Progenitor cell of endocrine pancreas (in vitro differentiated cells): ENCODE data around the gene FCAMR. TPM values are rescaled to one million over a fixed set of nuclear protein-coding genes. Genes with fewer than 3 reads are reported as not detected.
A peak's percentile ranks its signal among the peaks of the same experiment; 100 is the strongest.

Experiments
- DNase-seq: peaks from one replicate; pipeline ENCODE4 v3.0.0; 2021; ENCODE audit warnings: low spot score; ENCODE audit not compliant: unreplicated experiment
- H3K27ac Mint-ChIP-seq: 2 replicates; pipeline ENCODE4 v1.8.0; 2021; ENCODE audit warnings: mild to moderate bottlenecking, moderate library complexity, mixed read lengths
- H3K27me3 Mint-ChIP-seq: 2 replicates; pipeline ENCODE4 v1.8.0; 2021; ENCODE audit warnings: mixed read lengths
- H3K36me3 Mint-ChIP-seq: 2 replicates; pipeline ENCODE4 v1.8.0; 2022; ENCODE audit warnings: mixed read lengths; ENCODE audit not compliant: insufficient read depth
- H3K4me1 Mint-ChIP-seq: 2 replicates; pipeline ENCODE4 v1.8.0; 2021; ENCODE audit warnings: low read depth, mixed read lengths
- H3K4me3 Mint-ChIP-seq: 2 replicates; pipeline ENCODE4 v1.8.0; 2021; ENCODE audit warnings: low read depth, mild to moderate bottlenecking, moderate library complexity, mixed read lengths
- H3K9me3 Mint-ChIP-seq: 2 replicates; pipeline ENCODE4 v1.8.0; 2021; ENCODE audit warnings: low read depth, mixed read lengths
- total RNA-seq: library from RNA; stranded (reverse); gene quantifications from 2 replicates; pipeline ENCODE4 v1.2.1, GENCODE V29; 2021
- TF ChIP-seq, protein P1 (sequence below): fragments of 200-600 bp; sonication (generic); IDR thresholded peaks from one replicate; pipeline ENCODE4 v1.5.0; 2021; ENCODE audit warnings: antibody characterized with exemption, mild to moderate bottlenecking; ENCODE audit not compliant: unreplicated experiment

FCAMR gene
- total RNA-seq, 1 donor from 2014 or later, result not detected

DNA sequence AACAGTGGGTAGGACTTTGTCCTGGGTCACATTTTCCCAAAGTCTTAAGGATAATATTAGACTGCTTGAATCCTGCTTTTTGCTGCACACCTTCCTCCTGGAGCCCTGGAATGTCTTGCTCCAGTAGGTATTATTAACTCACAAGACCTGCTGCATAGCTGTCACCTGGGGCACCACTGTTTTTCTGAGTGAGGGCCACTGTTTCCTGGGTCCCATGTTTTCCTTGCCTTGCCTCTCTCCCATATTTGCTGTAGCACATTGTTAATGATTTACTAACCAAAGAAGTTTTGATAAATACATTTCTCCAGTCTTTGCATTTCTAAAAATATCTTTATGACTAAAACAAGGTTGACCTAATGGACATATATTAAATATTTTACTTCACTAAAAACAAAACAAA lies 22.5 kb upstream of the FCAMR start:
- TF ChIP-seq, protein P1, sequence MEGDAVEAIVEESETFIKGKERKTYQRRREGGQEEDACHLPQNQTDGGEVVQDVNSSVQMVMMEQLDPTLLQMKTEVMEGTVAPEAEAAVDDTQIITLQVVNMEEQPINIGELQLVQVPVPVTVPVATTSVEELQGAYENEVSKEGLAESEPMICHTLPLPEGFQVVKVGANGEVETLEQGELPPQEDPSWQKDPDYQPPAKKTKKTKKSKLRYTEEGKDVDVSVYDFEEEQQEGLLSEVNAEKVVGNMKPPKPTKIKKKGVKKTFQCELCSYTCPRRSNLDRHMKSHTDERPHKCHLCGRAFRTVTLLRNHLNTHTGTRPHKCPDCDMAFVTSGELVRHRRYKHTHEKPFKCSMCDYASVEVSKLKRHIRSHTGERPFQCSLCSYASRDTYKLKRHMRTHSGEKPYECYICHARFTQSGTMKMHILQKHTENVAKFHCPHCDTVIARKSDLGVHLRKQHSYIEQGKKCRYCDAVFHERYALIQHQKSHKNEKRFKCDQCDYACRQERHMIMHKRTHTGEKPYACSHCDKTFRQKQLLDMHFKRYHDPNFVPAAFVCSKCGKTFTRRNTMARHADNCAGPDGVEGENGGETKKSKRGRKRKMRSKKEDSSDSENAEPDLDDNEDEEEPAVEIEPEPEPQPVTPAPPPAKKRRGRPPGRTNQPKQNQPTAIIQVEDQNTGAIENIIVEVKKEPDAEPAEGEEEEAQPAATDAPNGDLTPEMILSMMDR, result no peak
- Mint-ChIP-seq H3K27me3 (peaks cover 15% of the 10 kb centered on the region), H3K27ac (peak overlapping the region; percentile 62), H3K36me3 (no peaks in the 10 kb centered on the region), H3K4me1 (peaks cover 9% of the 10 kb centered on the region), H3K4me3 (no peak overlapping the region), H3K9me3 (no peaks in the 10 kb centered on the region)
- no peak for DNase-seq

DNA sequence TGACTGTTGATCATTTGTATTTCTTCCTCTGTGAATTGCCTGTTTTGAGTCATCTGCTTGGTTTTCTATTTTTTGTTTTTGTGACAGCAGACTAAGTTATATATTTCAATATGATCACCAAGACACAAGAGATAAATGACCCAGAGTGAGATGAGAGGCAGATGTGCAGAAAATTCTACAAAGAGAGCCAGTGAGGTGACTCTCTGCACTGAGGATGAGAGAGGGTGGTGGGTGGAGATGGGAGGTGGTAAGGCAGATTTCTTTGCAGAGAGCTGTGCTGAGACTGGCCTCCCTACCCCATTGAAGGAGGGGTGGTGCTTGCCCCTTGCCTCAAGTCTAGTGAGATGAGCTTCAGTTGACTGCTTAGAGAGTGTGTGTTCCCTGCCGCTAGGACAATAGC lies 17.6 kb upstream of the FCAMR start:
- Mint-ChIP-seq H3K9me3 (no peaks in the 10 kb centered on the region), H3K4me1 (peaks cover 6% of the 10 kb centered on the region), H3K27me3 (peaks cover 39% of the 10 kb centered on the region), H3K4me3 (no peak overlapping the region), H3K36me3 (no peaks in the 10 kb centered on the region), H3K27ac (no peak overlapping the region)
- TF ChIP-seq, protein P1, result no peak
- no peak for DNase-seq

DNA sequence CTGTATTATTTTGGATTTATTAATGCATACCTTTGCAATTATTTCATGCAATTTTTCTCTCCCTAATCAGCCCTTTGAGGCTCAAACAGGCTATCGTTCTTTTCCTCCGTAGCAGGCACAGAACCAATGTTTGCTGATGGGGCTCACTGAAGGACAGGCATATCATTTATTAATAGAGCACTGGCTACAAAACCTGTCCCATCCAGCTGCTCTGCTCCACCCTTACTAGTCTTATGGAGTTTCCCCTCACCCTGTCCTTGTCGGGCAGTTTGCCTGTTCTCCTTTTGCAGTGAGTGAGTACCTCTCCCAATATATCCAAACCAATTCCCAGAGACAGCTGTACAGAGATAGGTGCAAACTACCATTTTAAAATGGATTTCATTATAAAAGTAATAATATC lies 16.6 kb upstream of the FCAMR start:
- no peak overlapping the region for H3K4me3 Mint-ChIP-seq
- DNase-seq, result no peak
- no peaks in the 10 kb centered on the region for H3K36me3 Mint-ChIP-seq
- peaks cover 39% of the 10 kb centered on the region for H3K27me3 Mint-ChIP-seq
- no peaks in the 10 kb centered on the region for H3K9me3 Mint-ChIP-seq
- TF ChIP-seq, protein P1, result no peak
- H3K4me1 Mint-ChIP-seq, result no peaks in the 10 kb centered on the region
- H3K27ac Mint-ChIP-seq, result no peak overlapping the region

DNA sequence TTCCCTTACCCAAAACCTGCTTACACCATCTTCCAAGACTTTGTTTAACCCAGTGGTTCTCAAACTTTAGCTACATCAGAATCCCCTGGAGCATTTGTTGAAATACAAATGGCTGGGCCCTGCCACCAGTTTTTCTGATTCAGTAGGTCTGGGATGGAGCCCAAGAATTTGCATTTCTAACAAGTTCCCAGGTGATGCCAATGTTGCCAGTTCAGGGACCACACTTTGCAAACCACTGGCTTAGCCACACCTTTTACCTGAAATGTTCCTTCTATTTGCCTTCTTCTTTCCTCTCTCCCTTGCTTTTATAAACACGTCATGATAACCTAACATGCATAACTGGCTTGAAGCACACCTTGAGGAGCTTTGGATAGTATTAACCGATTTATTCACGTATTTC lies 16.1 kb upstream of the FCAMR start:
- no peak overlapping the region for H3K4me3 Mint-ChIP-seq
- H3K36me3 Mint-ChIP-seq, result no peaks in the 10 kb centered on the region
- no peak overlapping the region for H3K27ac Mint-ChIP-seq
- TF ChIP-seq, protein P1, result no peak
- no peaks in the 10 kb centered on the region for H3K4me1 Mint-ChIP-seq
- peaks cover 39% of the 10 kb centered on the region for H3K27me3 Mint-ChIP-seq
- no peak for DNase-seq
- no peaks in the 10 kb centered on the region for H3K9me3 Mint-ChIP-seq

DNA sequence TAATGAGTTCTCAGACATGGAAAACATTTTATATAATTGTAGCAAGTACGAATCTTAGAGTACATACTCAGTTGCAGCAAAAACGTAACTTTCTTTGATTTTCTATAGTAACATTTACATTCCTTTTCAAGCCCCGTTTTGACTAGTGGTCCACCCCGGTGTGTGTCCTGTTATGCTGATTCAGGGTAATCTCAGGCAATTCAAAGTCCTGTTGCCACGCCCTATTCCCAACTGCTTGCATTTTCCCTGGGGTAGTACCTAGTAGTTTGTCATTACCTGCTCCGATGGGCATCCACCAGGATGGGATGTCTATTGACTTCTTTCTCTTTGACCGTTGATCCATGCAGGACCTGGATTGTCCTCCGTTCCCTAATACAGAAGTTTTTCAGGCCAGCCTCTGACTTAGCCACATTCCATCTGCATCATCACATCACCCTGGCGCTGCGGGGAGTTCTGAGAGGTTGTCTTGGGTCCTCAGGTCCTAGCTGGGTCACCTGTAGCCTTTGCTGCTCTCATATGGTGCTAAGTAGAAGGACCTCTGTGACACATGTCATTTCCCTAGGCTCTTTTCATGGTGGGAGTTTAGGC lies 15.0 kb upstream of the FCAMR start:
- peaks cover 44% of the 10 kb centered on the region for H3K27me3 Mint-ChIP-seq
- no peaks in the 10 kb centered on the region for H3K36me3 Mint-ChIP-seq
- H3K27ac Mint-ChIP-seq, result no peak overlapping the region
- no peaks in the 10 kb centered on the region for H3K9me3 Mint-ChIP-seq
- no peak for DNase-seq
- no peaks in the 10 kb centered on the region for H3K4me1 Mint-ChIP-seq
- TF ChIP-seq, protein P1, result no peak
- no peak overlapping the region for H3K4me3 Mint-ChIP-seq
